CD4-positive, alpha-beta memory T cell (primary cell): ENCODE data around the gene RPUSD4. TPM values are rescaled to one million over a fixed set of nuclear protein-coding genes. Genes with fewer than 3 reads are reported as not detected.

Experiments used
- CTCF ChIA-PET: fragments of 350-600 bp; sonication (Branson Sonifier 250); formaldehyde crosslinking; loops from one replicate; lab custom pipeline; 2021; ENCODE audit warnings: inconsistent platforms; ENCODE audit not compliant: partially characterized antibody; lab: Charles Lee
- POLR2A ChIA-PET: fragments of 350-600 bp; sonication (Branson Sonifier 250); formaldehyde crosslinking; loops from one replicate; lab custom pipeline; 2021; ENCODE audit not compliant: partially characterized antibody; lab: Charles Lee
- DNase-seq, 5 donors: peaks; one replicate each; pipeline versions ENCODE4 v3.0.0 to v3.0.0-alpha.2; 2020 to 2022; ENCODE audit warnings: mixed read lengths in 1 of 5
- H3K27ac ChIP-seq: one replicate; pipeline ENCODE4 v1.7.0; 2013; ENCODE audit warnings: low read depth, low read length
- H3K27me3 ChIP-seq: 2 replicates; pipeline ENCODE4 v1.7.0; 2013; ENCODE audit warnings: mild to moderate bottlenecking, low read length, moderate library complexity; ENCODE audit not compliant: insufficient read depth
- H3K36me3 ChIP-seq: 2 replicates; pipeline ENCODE4 v1.7.0; 2013; ENCODE audit warnings: mild to moderate bottlenecking, low read length, moderate library complexity; ENCODE audit not compliant: insufficient read depth
- H3K4me1 ChIP-seq: 2 replicates; pipeline ENCODE4 v1.7.0; 2013; ENCODE audit warnings: mild to moderate bottlenecking, low read length, moderate library complexity; ENCODE audit not compliant: insufficient read depth
- H3K4me3 ChIP-seq, 2 donors: one replicate each; pipeline ENCODE4 v1.7.0; 2013; ENCODE audit warnings: low read length in 2 of 2, mild to moderate bottlenecking in 1 of 2
- H3K9me3 ChIP-seq, 2 donors: one replicate each; pipeline ENCODE4 v1.7.0; 2013; ENCODE audit warnings: low read length in 2 of 2, control low read depth in 1 of 2; ENCODE audit not compliant: control insufficient read depth in 1 of 2
- H3K27ac Mint-ChIP-seq, 7 donors: one replicate each; pipeline ENCODE4 v1.8.0; 2020 to 2021; ENCODE audit warnings: mixed read lengths in 7 of 7, mild to moderate bottlenecking in 6 of 7, inconsistent platforms in 3 of 7, moderate library complexity in 3 of 7
- H3K27me3 Mint-ChIP-seq, 2 donors: one replicate each; pipeline ENCODE4 v1.8.0; 2020 to 2021; ENCODE audit warnings: mixed read lengths in 2 of 2
- H3K36me3 Mint-ChIP-seq, 2 donors: one replicate each; pipeline ENCODE4 v1.8.0; 2020 to 2021; ENCODE audit warnings: mixed read lengths in 2 of 2, inconsistent platforms in 1 of 2, mild to moderate bottlenecking in 1 of 2
- H3K4me1 Mint-ChIP-seq, 4 donors: one replicate each; pipeline ENCODE4 v1.8.0; 2020 to 2021; ENCODE audit warnings: mixed read lengths in 4 of 4, mild to moderate bottlenecking in 1 of 4
- H3K4me3 Mint-ChIP-seq, 8 donors: one replicate each; pipeline ENCODE4 v1.8.0; 2020 to 2021; ENCODE audit warnings: mixed read lengths in 8 of 8, mild to moderate bottlenecking in 7 of 8, moderate library complexity in 6 of 8, inconsistent platforms in 3 of 8
- H3K9me3 Mint-ChIP-seq, 8 donors: one replicate each; pipeline ENCODE4 v1.8.0; 2020 to 2021; ENCODE audit warnings: mixed read lengths in 8 of 8, mild to moderate bottlenecking in 5 of 8, inconsistent platforms in 3 of 8, moderate library complexity in 1 of 8
- intact Hi-C: fragments of 100-400 bp; cut with micrococcal nuclease; formaldehyde crosslinking; loops from one replicate; pipeline ENCODE4 v1.15.1; 2023
- polyA plus RNA-seq, 2 donors: library from polyadenylated mRNA; unstranded; fragments of 300-500 nt; fragmentation: Illumina TruSeq; gene quantifications; one replicate each; pipeline ENCODE4 v1.2.3, GENCODE V29; 2021
- total RNA-seq, 2 experiments: library from RNA; stranded (reverse); gene quantifications; one replicate each; pipeline ENCODE4 v1.2.3, GENCODE V29; 2021

RPUSD4 gene
- total and polyA plus RNA-seq, 4 experiments from 2014 or later, result 18.5 to 41.2 (median 29.6) TPM

GRCh38 chr11:126152152-126152551, 59.3 kb downstream of the RPUSD4 start:
- no peaks in the 10 kb centered on the region for H3K4me1 ChIP-seq
- Mint-ChIP-seq H3K36me3 (peaks cover 0 to 6% of the 10 kb centered on the region in 2 donors), H3K27me3 (peaks cover 4% of the 10 kb centered on the region in 2 donors), H3K9me3 (peaks cover 0 to 18% (median 10%) of the 10 kb centered on the region in 8 donors), H3K27ac (no peak overlapping the region), H3K4me3 (no peak overlapping the region), H3K4me1 (no peaks in the 10 kb centered on the region)
- no peaks in the 10 kb centered on the region for H3K36me3 ChIP-seq
- no peak for DNase-seq
- H3K27me3 ChIP-seq, result no peaks in the 10 kb centered on the region
- intact Hi-C loops, result no loop called here
- CTCF ChIA-PET, result no interaction called here
- POLR2A ChIA-PET, result no interaction called here
- H3K27ac ChIP-seq, result no peak overlapping the region
- H3K4me3 ChIP-seq, result no peak overlapping the region
- H3K9me3 ChIP-seq, result no peaks in the 10 kb centered on the region

Other genes with a start within 250 kb of the RPUSD4 start
- gene CDON, start 148.8 kb downstream of the RPUSD4 start, total RNA-seq, result 1 to 10 TPM; 2.7 to 3.1 TPM
- under 1 TPM; 0.03 to 0.54 TPM for gene CDON, start 148.8 kb downstream of the RPUSD4 start, polyA plus RNA-seq
- 10 to 100 TPM; 12.6 to 13.2 TPM for gene FAM118B, start 132 bp upstream of the RPUSD4 start, total RNA-seq
- gene FAM118B, start 132 bp upstream of the RPUSD4 start, polyA plus RNA-seq, result 10 to 100 TPM in 1 of 2 donors, 1 to 10 TPM in 1; 8.4 to 13.7 TPM
- gene SRPRA, start 57.2 kb upstream of the RPUSD4 start, total RNA-seq, result 100 to 1,000 TPM; 171 to 176 TPM
- 100 to 1,000 TPM; 132 to 146 TPM for gene SRPRA, start 57.2 kb upstream of the RPUSD4 start, polyA plus RNA-seq
- gene FOXRED1, start 57.5 kb upstream of the RPUSD4 start, total RNA-seq, result 10 to 100 TPM; 30.5 to 32.5 TPM
- 10 to 100 TPM; 18.7 to 27.3 TPM for gene FOXRED1, start 57.5 kb upstream of the RPUSD4 start, polyA plus RNA-seq
- 10 to 100 TPM; 25.4 to 27.4 TPM for gene TIRAP, start 71.4 kb upstream of the RPUSD4 start, total RNA-seq
- 10 to 100 TPM in 1 of 2 donors, 1 to 10 TPM in 1; 5.9 to 12.8 TPM for gene TIRAP, start 71.4 kb upstream of the RPUSD4 start, polyA plus RNA-seq
- 10 to 100 TPM; 20.2 to 21.2 TPM for gene DCPS, start 92.4 kb upstream of the RPUSD4 start, total RNA-seq
- 10 to 100 TPM; 40.3 to 48.0 TPM for gene DCPS, start 92.4 kb upstream of the RPUSD4 start, polyA plus RNA-seq
- gene ST3GAL4, start 144.0 kb upstream of the RPUSD4 start, total RNA-seq, result 1 to 10 TPM; 2.6 TPM
- gene ST3GAL4, start 144.0 kb upstream of the RPUSD4 start, polyA plus RNA-seq, result 1 to 10 TPM; 4.6 to 5.9 TPM